IMR-90 (cell line): ENCODE measurements around the gene CCDC50. TPM values are rescaled to one million over a fixed set of nuclear protein-coding genes. Genes with fewer than 3 reads are reported as not detected.
A peak's percentile ranks its signal among the peaks of the same experiment; 100 is the strongest.

ENCODE experiments used
- ATAC-seq: fragments of 200-7000 bp; cut with Tn5 transposase; 2 replicates; pipeline ENCODE4 v1.9.1; 2020; ENCODE audit warnings: low read depth, mild to moderate bottlenecking, moderate library complexity
- BruUV-seq: library from RNA; stranded (reverse); fragments of 400-500 nt; replicated peaks from 2 replicates; lab custom pipeline; 2021; lab: Mats Ljungman, UMichigan
- CTCF ChIA-PET: fragments of 300-600 bp; formaldehyde crosslinking; extraction: SDS; loops from one replicate; lab custom pipeline; 2021; ENCODE audit warnings: antibody characterized with exemption; lab: Yijun Ruan, JAX
- POLR2A ChIA-PET: fragments of 300-600 bp; sonication (Branson Sonifier 250); formaldehyde crosslinking; loops from one replicate; lab custom pipeline; 2022; ENCODE audit warnings: antibody characterized with exemption; ENCODE audit not compliant: unreplicated experiment; lab: Charles Lee
- DNase-seq: peaks from one replicate; pipeline ENCODE4 v3.0.0; 2013
- H2AFZ ChIP-seq: replicated peaks from 2 replicates; pipeline ENCODE3; 2013; ENCODE audit warnings: low read length, mild to moderate bottlenecking; ENCODE audit not compliant: poor library complexity
- H2AK5ac ChIP-seq: 2 replicates; pipeline ENCODE4 v1.6.1; 2013; ENCODE audit warnings: low read depth, low read length, inconsistent platforms
- H2AK9ac ChIP-seq: replicated peaks from 2 replicates; pipeline ENCODE3; 2013; ENCODE audit warnings: mild to moderate bottlenecking, low read depth, low read length, moderate library complexity; ENCODE audit not compliant: poor library complexity
- H2BK120ac ChIP-seq: 2 replicates; pipeline ENCODE4 v1.6.1; 2013; ENCODE audit warnings: low read depth, low read length, inconsistent platforms
- H2BK15ac ChIP-seq: 3 replicates; pipeline ENCODE4 v1.6.1; 2013; ENCODE audit warnings: low read depth, low read length, inconsistent platforms
- H2BK20ac ChIP-seq: 2 replicates; pipeline ENCODE4 v1.6.1; 2013; ENCODE audit warnings: low read depth, mild to moderate bottlenecking, inconsistent platforms, low read length, moderate library complexity
- H2BK5ac ChIP-seq: 2 replicates; pipeline ENCODE4 v1.6.1; 2013; ENCODE audit warnings: mild to moderate bottlenecking, low read depth, low read length, inconsistent platforms; ENCODE audit not compliant: poor library complexity, severe bottlenecking
- H3K14ac ChIP-seq: replicated peaks from 2 replicates; pipeline ENCODE4 v1.6.1; 2013; ENCODE audit warnings: low read depth, low read length, inconsistent platforms
- H3K18ac ChIP-seq: 2 replicates; pipeline ENCODE4 v1.6.1; 2013; ENCODE audit warnings: low read depth, low read length, control low read depth
- H3K23ac ChIP-seq: 2 replicates; pipeline ENCODE4 v1.6.1; 2013; ENCODE audit warnings: low read depth, low read length, inconsistent platforms
- H3K27ac ChIP-seq: 2 replicates; pipeline ENCODE4 v1.5.1; 2013; ENCODE audit warnings: mild to moderate bottlenecking, control low read depth, low read length; ENCODE audit not compliant: insufficient read depth
- H3K27me3 ChIP-seq: 2 replicates; pipeline ENCODE4 v1.6.1; 2013; ENCODE audit warnings: low read length; ENCODE audit not compliant: control insufficient read depth, insufficient read depth
- H3K36me3 ChIP-seq: 2 replicates; pipeline ENCODE4 v1.6.1; 2013; ENCODE audit warnings: low read length, mixed read lengths; ENCODE audit not compliant: control insufficient read depth, insufficient read depth
- H3K4ac ChIP-seq: 2 replicates; pipeline ENCODE4 v1.6.1; 2013; ENCODE audit warnings: low read depth, low read length, inconsistent platforms
- H3K4me1 ChIP-seq: 2 replicates; pipeline ENCODE4 v1.6.1; 2013; ENCODE audit warnings: low read length, mixed read lengths; ENCODE audit not compliant: control insufficient read depth, insufficient read depth
- H3K4me2 ChIP-seq: 2 replicates; pipeline ENCODE4 v1.6.1; 2013; ENCODE audit warnings: low read depth, mild to moderate bottlenecking, control low read depth, low read length, moderate library complexity
- H3K4me3 ChIP-seq: 2 replicates; pipeline ENCODE4 v1.5.1; 2013; ENCODE audit warnings: low read depth, mild to moderate bottlenecking, control low read depth, low read length, moderate library complexity; ENCODE audit not compliant: insufficient read depth
- H3K56ac ChIP-seq: 2 replicates; pipeline ENCODE4 v1.6.1; 2013; ENCODE audit warnings: low read length, inconsistent platforms; ENCODE audit not compliant: insufficient read depth; ENCODE audit errors: extremely low read depth
- H3K79me1 ChIP-seq, 2 experiments: 2 replicates each; pipeline ENCODE4 v1.6.1; 2013; ENCODE audit warnings: low read length in 2 of 2, inconsistent platforms in 1 of 2, low read depth in 1 of 2
- H3K9ac ChIP-seq: 2 replicates; pipeline ENCODE4 v1.6.1; 2013; ENCODE audit warnings: low read depth, low read length, control low read depth
- H3K9me1 ChIP-seq: 2 replicates; pipeline ENCODE4 v1.6.1; 2013; ENCODE audit warnings: low read length, inconsistent platforms; ENCODE audit not compliant: insufficient read depth
- H3K9me3 ChIP-seq: 2 replicates; pipeline ENCODE4 v1.6.1; 2013; ENCODE audit warnings: low read length; ENCODE audit not compliant: control insufficient read depth, insufficient read depth
- H4K20me1 ChIP-seq: 2 replicates; pipeline ENCODE4 v1.6.1; 2013; ENCODE audit warnings: low read length, inconsistent platforms; ENCODE audit not compliant: insufficient read depth
- H4K5ac ChIP-seq: 2 replicates; pipeline ENCODE4 v1.6.1; 2013; ENCODE audit warnings: mild to moderate bottlenecking, low read depth, low read length, control low read depth
- H4K8ac ChIP-seq, 2 experiments: 2 replicates each; pipeline ENCODE4 v1.6.1; 2013; ENCODE audit warnings: low read depth in 2 of 2, low read length in 2 of 2, control low read depth in 1 of 2, inconsistent platforms in 1 of 2
- H4K91ac ChIP-seq: 2 replicates; pipeline ENCODE4 v1.6.1; 2013; ENCODE audit warnings: low read depth, low read length, inconsistent platforms; ENCODE audit not compliant: insufficient read depth
- BHLHE40 ChIP-seq: fragments of 150-350 bp; IDR thresholded peaks from 2 replicates; pipeline ENCODE4 v1.6.1; 2016; ENCODE audit warnings: mild to moderate bottlenecking, low read depth, low read length
- CEBPB ChIP-seq: IDR thresholded peaks from 2 replicates; pipeline ENCODE4 v1.6.1; 2012; ENCODE audit warnings: low read depth, low read length, improper control_type of control experiment
- CHD1 ChIP-seq: IDR thresholded peaks from 2 replicates; pipeline ENCODE4 v1.6.1; 2012; ENCODE audit warnings: low read depth, low read length, improper control_type of control experiment
- FOS ChIP-seq: fragments of 150-350 bp; IDR thresholded peaks from 2 replicates; pipeline ENCODE4 v1.6.1; 2016; ENCODE audit warnings: low read depth, low read length
- MAFK ChIP-seq: IDR thresholded peaks from 2 replicates; pipeline ENCODE4 v1.6.1; 2012; ENCODE audit warnings: low read depth, low read length, improper control_type of control experiment
- MAZ ChIP-seq: IDR thresholded peaks from 2 replicates; pipeline ENCODE4 v1.6.1; 2012; ENCODE audit warnings: low read depth, mild to moderate bottlenecking, low read length, improper control_type of control experiment, moderate library complexity, borderline replicate concordance
- MXI1 ChIP-seq: IDR thresholded peaks from 2 replicates; pipeline ENCODE4 v1.6.1; 2012; ENCODE audit warnings: low read depth, mild to moderate bottlenecking, low read length, moderate library complexity, borderline replicate concordance
- NFE2L2 ChIP-seq: fragments of 150-350 bp; IDR thresholded peaks from 2 replicates; pipeline ENCODE4 v1.6.1; 2016; ENCODE audit warnings: low read depth, mild to moderate bottlenecking, low read length
- POLR2A ChIP-seq: IDR thresholded peaks from 2 replicates; pipeline ENCODE4 v1.6.1; 2012; ENCODE audit warnings: mild to moderate bottlenecking, low read depth, low read length
- RAD21 ChIP-seq: IDR thresholded peaks from 2 replicates; pipeline ENCODE4 v1.6.1; 2012; ENCODE audit warnings: low read length, improper control_type of control experiment
- RCOR1 ChIP-seq: IDR thresholded peaks from 2 replicates; pipeline ENCODE4 v1.6.1; 2012; ENCODE audit warnings: mild to moderate bottlenecking, low read length, improper control_type of control experiment; ENCODE audit not compliant: insufficient replicate concordance
- RFX5 ChIP-seq: IDR thresholded peaks from 2 replicates; pipeline ENCODE4 v1.8.0; 2012; ENCODE audit warnings: low read depth, mild to moderate bottlenecking, low read length, moderate library complexity
- SMC3 ChIP-seq: fragments of 150-350 bp; IDR thresholded peaks from 2 replicates; pipeline ENCODE4 v1.6.1; 2016; ENCODE audit warnings: low read depth, mild to moderate bottlenecking, antibody characterized with exemption, low read length, moderate library complexity
- WGBS, 2 experiments: methylation state at CpG; one replicate each; pipeline versions ENCODE4 v1.1.5 to v1.1.7; 2013; ENCODE audit warnings: missing lambda C conversion rate in 2 of 2; ENCODE audit not compliant: insufficient read length in 1 of 2; ENCODE audit errors: extremely low coverage in 2 of 2; 5-methylcytosine and 5-hydroxymethylcytosine counted together
- dilution Hi-C: fragments of 300-500 bp; cut with HindIII; formaldehyde crosslinking; loops from one replicate; pipeline ENCODE4 v1.14.3; 2018; ENCODE audit warnings: low sequenced_read_pairs; ENCODE audit not compliant: unreplicated experiment
- in situ Hi-C: fragments of 300-500 bp; cut with MboI; formaldehyde crosslinking; loops from 3 replicates; pipeline ENCODE4 v1.14.3; 2019; ENCODE audit warnings: low sequenced_read_pairs, inconsistent platforms, mixed read lengths
- intact Hi-C: fragments of 100-400 bp; cut with micrococcal nuclease; formaldehyde crosslinking; loops from 2 replicates; pipeline ENCODE4 v1.10.0; 2022
- polyA plus RNA-seq, 3 experiments: library from polyadenylated mRNA; depleted of rRNA; stranded (reverse); fragments of >200 nt; gene quantifications; 2 replicates each; pipeline ENCODE4 v1.2.3, GENCODE V29; 2012; ENCODE audit warnings: low replicate concordance in 1 of 3
- total RNA-seq: library from RNA; depleted of rRNA; stranded (reverse); fragments of >200 nt; gene quantifications from 2 replicates; pipeline ENCODE4 v1.2.3, GENCODE V29; 2012
- TF ChIP-seq, protein P1 (sequence below): conservative IDR thresholded peaks from 2 replicates; pipeline ENCODE4 v1.5.1; 2012; ENCODE audit warnings: mild to moderate bottlenecking, low read depth, low read length, improper control_type of control experiment
- TF ChIP-seq, protein P2 (sequence below): fragments of 150-350 bp; IDR thresholded peaks from 2 replicates; pipeline ENCODE4 v1.6.1; 2016; ENCODE audit warnings: low read depth, mild to moderate bottlenecking, low read length, moderate library complexity, borderline replicate concordance
- TF ChIP-seq, protein P3 (sequence below): fragments of 150-350 bp; IDR thresholded peaks from 2 replicates; pipeline ENCODE4 v1.6.1; 2017; ENCODE audit warnings: mild to moderate bottlenecking, antibody characterized with exemption, low read length, low read depth

The CCDC50 gene
- total and polyA plus RNA-seq, 2 of the 4 experiments (the other 2 are of a cell fraction) = 59.0 to 63.1 TPM

DNA sequence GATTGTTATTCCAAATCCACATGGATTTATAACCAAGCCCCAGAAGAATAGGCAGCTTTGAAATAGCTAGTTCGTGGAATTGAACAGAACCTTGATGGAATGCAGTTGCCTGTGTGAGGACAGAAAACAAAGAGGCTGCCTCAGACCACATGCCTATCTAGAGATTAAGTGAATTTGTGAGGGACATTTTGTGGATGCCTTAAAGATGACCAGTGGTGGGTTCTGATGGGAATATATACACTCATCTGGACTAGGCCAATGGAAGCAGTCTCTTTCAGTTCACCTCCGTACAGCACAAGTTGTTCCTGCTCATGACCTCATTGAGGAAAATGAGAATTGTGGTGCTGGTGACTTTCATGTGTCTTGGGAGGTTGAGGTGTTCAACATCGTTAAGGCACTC, 68.6 kb downstream of the CCDC50 start:
- no peak overlapping the region for H2AK9ac ChIP-seq
- H3K4ac ChIP-seq = no peak overlapping the region
- H4K91ac ChIP-seq = no peak overlapping the region
- no peak overlapping the region for H3K4me3 ChIP-seq
- H2AFZ ChIP-seq = no peak overlapping the region
- H3K9me3 ChIP-seq = no peaks in the 10 kb centered on the region
- peaks cover 7% of the 10 kb centered on the region; the same call in 1 of the 2 replicates for H3K9me1 ChIP-seq
- no peak overlapping the region for H2BK5ac ChIP-seq
- ATAC-seq (no peak), DNase-seq (peak; percentile 20)
- H3K4me1 ChIP-seq = peaks cover under 1% of the 10 kb centered on the region; the same call in 1 of the 2 replicates
- no peak overlapping the region for H3K18ac ChIP-seq
- dilution Hi-C loops = no loop called here
- H4K8ac ChIP-seq = no peak overlapping the region
- H3K4me2 ChIP-seq = no peak overlapping the region
- in situ Hi-C loops = no loop called here
- intact Hi-C loops = loop anchor here (10.0 kb wide), 1 partner anchor 333 kb away; no protein-coding TSS in a partner anchor
- H4K20me1 ChIP-seq = no peaks in the 10 kb centered on the region
- ChIA-PET CTCF (no interaction called here), POLR2A (no interaction called here)
- no peak overlapping the region for H3K23ac ChIP-seq
- TF ChIP-seq MXI1 (no peak), RFX5 (no peak), MAZ (no peak), CEBPB (no peak), RAD21 (no peak), FOS (no peak), SMC3 (no peak), MAFK (no peak), BHLHE40 (no peak), NFE2L2 (no peak), CHD1 (no peak), POLR2A (no peak), RCOR1 (no peak)
- TF ChIP-seq, protein P1, sequence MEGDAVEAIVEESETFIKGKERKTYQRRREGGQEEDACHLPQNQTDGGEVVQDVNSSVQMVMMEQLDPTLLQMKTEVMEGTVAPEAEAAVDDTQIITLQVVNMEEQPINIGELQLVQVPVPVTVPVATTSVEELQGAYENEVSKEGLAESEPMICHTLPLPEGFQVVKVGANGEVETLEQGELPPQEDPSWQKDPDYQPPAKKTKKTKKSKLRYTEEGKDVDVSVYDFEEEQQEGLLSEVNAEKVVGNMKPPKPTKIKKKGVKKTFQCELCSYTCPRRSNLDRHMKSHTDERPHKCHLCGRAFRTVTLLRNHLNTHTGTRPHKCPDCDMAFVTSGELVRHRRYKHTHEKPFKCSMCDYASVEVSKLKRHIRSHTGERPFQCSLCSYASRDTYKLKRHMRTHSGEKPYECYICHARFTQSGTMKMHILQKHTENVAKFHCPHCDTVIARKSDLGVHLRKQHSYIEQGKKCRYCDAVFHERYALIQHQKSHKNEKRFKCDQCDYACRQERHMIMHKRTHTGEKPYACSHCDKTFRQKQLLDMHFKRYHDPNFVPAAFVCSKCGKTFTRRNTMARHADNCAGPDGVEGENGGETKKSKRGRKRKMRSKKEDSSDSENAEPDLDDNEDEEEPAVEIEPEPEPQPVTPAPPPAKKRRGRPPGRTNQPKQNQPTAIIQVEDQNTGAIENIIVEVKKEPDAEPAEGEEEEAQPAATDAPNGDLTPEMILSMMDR = no peak
- TF ChIP-seq, protein P2, sequence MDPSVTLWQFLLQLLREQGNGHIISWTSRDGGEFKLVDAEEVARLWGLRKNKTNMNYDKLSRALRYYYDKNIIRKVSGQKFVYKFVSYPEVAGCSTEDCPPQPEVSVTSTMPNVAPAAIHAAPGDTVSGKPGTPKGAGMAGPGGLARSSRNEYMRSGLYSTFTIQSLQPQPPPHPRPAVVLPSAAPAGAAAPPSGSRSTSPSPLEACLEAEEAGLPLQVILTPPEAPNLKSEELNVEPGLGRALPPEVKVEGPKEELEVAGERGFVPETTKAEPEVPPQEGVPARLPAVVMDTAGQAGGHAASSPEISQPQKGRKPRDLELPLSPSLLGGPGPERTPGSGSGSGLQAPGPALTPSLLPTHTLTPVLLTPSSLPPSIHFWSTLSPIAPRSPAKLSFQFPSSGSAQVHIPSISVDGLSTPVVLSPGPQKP = no peak
- TF ChIP-seq, protein P3, sequence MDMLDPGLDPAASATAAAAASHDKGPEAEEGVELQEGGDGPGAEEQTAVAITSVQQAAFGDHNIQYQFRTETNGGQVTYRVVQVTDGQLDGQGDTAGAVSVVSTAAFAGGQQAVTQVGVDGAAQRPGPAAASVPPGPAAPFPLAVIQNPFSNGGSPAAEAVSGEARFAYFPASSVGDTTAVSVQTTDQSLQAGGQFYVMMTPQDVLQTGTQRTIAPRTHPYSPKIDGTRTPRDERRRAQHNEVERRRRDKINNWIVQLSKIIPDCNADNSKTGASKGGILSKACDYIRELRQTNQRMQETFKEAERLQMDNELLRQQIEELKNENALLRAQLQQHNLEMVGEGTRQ = no peak
- H3K36me3 ChIP-seq = peaks cover 11% of the 10 kb centered on the region
- WGBS, 2 experiments = no CpG with 5 or more reads among the region's 3 CpGs
- H3K9ac ChIP-seq = no peak overlapping the region
- H3K27ac ChIP-seq = peak overlapping the region; percentile 46; the same call in 1 of the 2 replicates
- no peaks in the 10 kb centered on the region for H3K27me3 ChIP-seq
- H3K79me1 ChIP-seq = peaks cover 0 to 3% of the 10 kb centered on the region in 2 experiments; a peak in 1 of 4 replicates
- H2BK20ac ChIP-seq = no peak overlapping the region
- no TSS peak for BruUV-seq
- no peak overlapping the region for H2BK15ac ChIP-seq
- H3K14ac ChIP-seq = no peak overlapping the region
- no peak overlapping the region for H2AK5ac ChIP-seq
- H3K56ac ChIP-seq = no peak overlapping the region
- no peak overlapping the region for H2BK120ac ChIP-seq
- H4K5ac ChIP-seq = no peak overlapping the region; the same call in 1 of the 2 replicates
